Testis (tissue), 3 donors: ENCODE measurements around the gene SGPP2. TPM values are rescaled to one million over a fixed set of nuclear protein-coding genes. Genes with fewer than 3 reads are reported as not detected.

Experiments used
- DNase-seq: peaks from one replicate; pipeline ENCODE4 v3.0.0-alpha.2; 2019
- H3K27ac ChIP-seq, 2 donors: fragments of 200-600 bp; sonication (generic); one replicate each; pipeline ENCODE4 v1.5.1; 2019
- H3K27me3 ChIP-seq: fragments of 200-600 bp; sonication (generic); one replicate; pipeline ENCODE4 v1.5.1; 2019
- H3K36me3 ChIP-seq: fragments of 200-600 bp; sonication (generic); one replicate; pipeline ENCODE4 v1.5.1; 2017; ENCODE audit warnings: low read depth; ENCODE audit errors: missing control alignments
- H3K4me1 ChIP-seq: fragments of 200-600 bp; sonication (generic); one replicate; pipeline ENCODE4 v1.5.1; 2019
- H3K4me3 ChIP-seq, 2 donors: fragments of 200-600 bp; sonication (generic); one replicate each; pipeline ENCODE4 v1.5.1; 2017 to 2019
- H3K9me3 ChIP-seq: fragments of 200-600 bp; sonication (generic); one replicate; pipeline ENCODE4 v1.5.1; 2017
- CTCF ChIP-seq, 3 experiments: fragments of 450-650 bp in 2 of 3; fragments of 200-600 bp in 1 of 3; sonication (generic) in 1 of 3; IDR thresholded peaks; one replicate each; pipeline ENCODE4 v1.5.1; 2016 to 2019; ENCODE audit warnings: antibody characterized with exemption in 3 of 3, mild to moderate bottlenecking in 2 of 3, moderate library complexity in 1 of 3
- POLR2A ChIP-seq: fragments of 450-650 bp; IDR thresholded peaks from one replicate; pipeline ENCODE4 v1.6.1; 2017; ENCODE audit warnings: antibody characterized with exemption, mild to moderate bottlenecking, moderate library complexity
- WGBS, 2 donors: methylation state at CpG; one replicate each; pipeline ENCODE4 v1.1.5; 2018; 5-methylcytosine and 5-hydroxymethylcytosine counted together
- intact Hi-C: fragments of 100-400 bp; cut with DNase I; formaldehyde crosslinking; loops from one replicate; pipeline ENCODE4 v1.15.1; 2023; ENCODE audit warnings: low total_unique reads
- polyA plus RNA-seq: library from polyadenylated mRNA; stranded (reverse); fragments of 350-450 nt; fragmentation: Illumina TruSeq; extraction: RNeasy Lipid Tissue Mini Kit (QIAGEN cat#74804); gene quantifications from one replicate; pipeline ENCODE4 v1.2.3, GENCODE V29; 2014; ENCODE audit warnings: low read depth, low replicate concordance; ENCODE audit not compliant: insufficient read depth
- total RNA-seq, 2 donors: library from RNA; depleted of rRNA; stranded (reverse); fragments of >200 nt; gene quantifications; one replicate each; pipeline ENCODE4 v1.2.3, GENCODE V29; 2016

Gene SGPP2
- total and polyA plus RNA-seq, 3 donors from 2014 or later = 3.0 to 5.9 (median 3.1) TPM

GRCh38 chr2:222514901-222515300, 90.6 kb downstream of the SGPP2 start:
- Histone ChIP-seq H3K4me3 (no peak overlapping the region), H3K27me3 (no peaks in the 10 kb centered on the region), H3K27ac (no peak overlapping the region), H3K4me1 (no peaks in the 10 kb centered on the region), H3K9me3 (no peaks in the 10 kb centered on the region), H3K36me3 (no peaks in the 10 kb centered on the region)
- DNase-seq = no peak
- TF ChIP-seq POLR2A (no peak), CTCF (IDR thresholded peaks at IDR 0.05) (no peak)
- intact Hi-C loops = no loop called here

GRCh38 chr2:222518570-222519381, 94.4 kb downstream of the SGPP2 start:
- no peaks in the 10 kb centered on the region for H3K36me3 ChIP-seq
- WGBS, 2 donors = 61 to 63% methylated on average over 8 of the region's 8 CpGs
- no peaks in the 10 kb centered on the region for H3K4me1 ChIP-seq
- H3K4me3 ChIP-seq = no peak overlapping the region
- no peak overlapping the region for H3K27ac ChIP-seq
- intact Hi-C loops = no loop called here
- TF ChIP-seq POLR2A (no peak), CTCF (IDR thresholded peaks at IDR 0.05) (no peak)
- DNase-seq = no peak
- H3K27me3 ChIP-seq = no peaks in the 10 kb centered on the region
- H3K9me3 ChIP-seq = no peaks in the 10 kb centered on the region

GRCh38 chr2:222521099-222521498, 96.8 kb downstream of the SGPP2 start:
- no peak overlapping the region for H3K27ac ChIP-seq
- no peaks in the 10 kb centered on the region for H3K36me3 ChIP-seq
- H3K27me3 ChIP-seq = no peaks in the 10 kb centered on the region
- H3K4me1 ChIP-seq = no peaks in the 10 kb centered on the region
- TF ChIP-seq POLR2A = no peak
- no peak for TF ChIP-seq CTCF (IDR thresholded peaks at IDR 0.05)
- no peaks in the 10 kb centered on the region for H3K9me3 ChIP-seq
- H3K4me3 ChIP-seq = no peak overlapping the region
- 80 to 87% methylated on average over 3 of the region's 3 CpGs for WGBS, 2 donors
- no peak for DNase-seq
- intact Hi-C loops = no loop called here

GRCh38 chr2:222522082-222522481, 97.7 kb downstream of the SGPP2 start:
- intact Hi-C loops = no loop called here
- TF ChIP-seq POLR2A = no peak
- no peak for TF ChIP-seq CTCF (IDR thresholded peaks at IDR 0.05)
- Histone ChIP-seq H3K9me3 (no peaks in the 10 kb centered on the region), H3K36me3 (no peaks in the 10 kb centered on the region), H3K4me1 (no peaks in the 10 kb centered on the region), H3K27me3 (no peaks in the 10 kb centered on the region), H3K27ac (no peak overlapping the region), H3K4me3 (no peak overlapping the region)
- 64 to 100% methylated on average over 1 of the region's 1 CpG for WGBS, 2 donors
- no peak for DNase-seq
